Vagina (tissue), 2 donors: ENCODE results near the gene NBPF3.

Source experiments
- POLR2A ChIP-seq, 2 donors: fragments of 450-650 bp; IDR thresholded peaks; one replicate each; pipeline ENCODE4 v1.6.1; 2017; ENCODE audit warnings: antibody characterized with exemption in 2 of 2, mild to moderate bottlenecking in 2 of 2, moderate library complexity in 2 of 2
- TF ChIP-seq, protein P1 (sequence below), 3 experiments: fragments of 450-650 bp in 2 of 3; fragments of 200-600 bp in 1 of 3; sonication (generic) in 1 of 3; IDR thresholded peaks; one replicate each; pipeline ENCODE4 v1.5.1; 2017 to 2019; ENCODE audit warnings: antibody characterized with exemption in 3 of 3, mild to moderate bottlenecking in 2 of 3, moderate library complexity in 2 of 3

DNA sequence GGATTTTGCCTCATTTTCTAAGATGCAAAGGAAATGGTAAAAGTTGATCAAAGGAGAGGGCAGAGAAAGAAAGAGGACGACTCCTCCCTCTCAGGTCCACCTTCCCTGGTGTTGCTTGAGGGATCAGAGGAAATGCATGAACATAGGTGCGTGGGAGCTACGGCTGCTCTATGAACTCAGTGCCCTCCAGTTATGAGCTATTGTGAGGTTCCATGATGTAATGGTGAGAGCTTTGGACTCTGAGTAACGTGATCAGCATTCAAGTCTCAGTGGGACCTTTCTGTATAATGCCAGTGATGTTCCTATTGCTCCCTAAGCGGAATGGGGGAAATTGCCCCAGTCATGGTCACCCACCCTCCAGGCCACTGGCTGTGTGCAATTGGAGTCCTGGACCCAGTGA lies 25.9 kb upstream of the NBPF3 start:
- TF ChIP-seq, protein P1, sequence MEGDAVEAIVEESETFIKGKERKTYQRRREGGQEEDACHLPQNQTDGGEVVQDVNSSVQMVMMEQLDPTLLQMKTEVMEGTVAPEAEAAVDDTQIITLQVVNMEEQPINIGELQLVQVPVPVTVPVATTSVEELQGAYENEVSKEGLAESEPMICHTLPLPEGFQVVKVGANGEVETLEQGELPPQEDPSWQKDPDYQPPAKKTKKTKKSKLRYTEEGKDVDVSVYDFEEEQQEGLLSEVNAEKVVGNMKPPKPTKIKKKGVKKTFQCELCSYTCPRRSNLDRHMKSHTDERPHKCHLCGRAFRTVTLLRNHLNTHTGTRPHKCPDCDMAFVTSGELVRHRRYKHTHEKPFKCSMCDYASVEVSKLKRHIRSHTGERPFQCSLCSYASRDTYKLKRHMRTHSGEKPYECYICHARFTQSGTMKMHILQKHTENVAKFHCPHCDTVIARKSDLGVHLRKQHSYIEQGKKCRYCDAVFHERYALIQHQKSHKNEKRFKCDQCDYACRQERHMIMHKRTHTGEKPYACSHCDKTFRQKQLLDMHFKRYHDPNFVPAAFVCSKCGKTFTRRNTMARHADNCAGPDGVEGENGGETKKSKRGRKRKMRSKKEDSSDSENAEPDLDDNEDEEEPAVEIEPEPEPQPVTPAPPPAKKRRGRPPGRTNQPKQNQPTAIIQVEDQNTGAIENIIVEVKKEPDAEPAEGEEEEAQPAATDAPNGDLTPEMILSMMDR (IDR thresholded peaks at IDR 0.05): no peak
- TF ChIP-seq POLR2A (IDR thresholded peaks at IDR 0.05): no peak
